Caki2 (cell line): ENCODE results near the gene FSD1. TPM values are rescaled to one million over a fixed set of nuclear protein-coding genes. Genes with fewer than 3 reads are reported as not detected.
A peak's percentile ranks its signal among the peaks of the same experiment; 100 is the strongest.

Source experiments
- DNase-seq: peaks from one replicate; pipeline ENCODE4 v3.0.0-alpha.2; 2015; ENCODE audit warnings: low read depth
- in situ Hi-C: cut with HindIII; loops from 2 replicates; pipeline ENCODE4 v1.10.0; 2016; ENCODE audit warnings: low sequenced_read_pairs, low pct_unique_long_range_greater_than_20kb, mixed read lengths
- total RNA-seq: library from RNA; depleted of rRNA; stranded (reverse); fragments of >200 nt; shearing (Covaris generic); gene quantifications from 2 replicates; pipeline ENCODE4 v1.2.3, GENCODE V29; 2014; ENCODE audit warnings: low replicate concordance; rRNA removed

The FSD1 gene
- total RNA-seq, 1 experiment from 2014 or later = 15.8 TPM

DNA sequence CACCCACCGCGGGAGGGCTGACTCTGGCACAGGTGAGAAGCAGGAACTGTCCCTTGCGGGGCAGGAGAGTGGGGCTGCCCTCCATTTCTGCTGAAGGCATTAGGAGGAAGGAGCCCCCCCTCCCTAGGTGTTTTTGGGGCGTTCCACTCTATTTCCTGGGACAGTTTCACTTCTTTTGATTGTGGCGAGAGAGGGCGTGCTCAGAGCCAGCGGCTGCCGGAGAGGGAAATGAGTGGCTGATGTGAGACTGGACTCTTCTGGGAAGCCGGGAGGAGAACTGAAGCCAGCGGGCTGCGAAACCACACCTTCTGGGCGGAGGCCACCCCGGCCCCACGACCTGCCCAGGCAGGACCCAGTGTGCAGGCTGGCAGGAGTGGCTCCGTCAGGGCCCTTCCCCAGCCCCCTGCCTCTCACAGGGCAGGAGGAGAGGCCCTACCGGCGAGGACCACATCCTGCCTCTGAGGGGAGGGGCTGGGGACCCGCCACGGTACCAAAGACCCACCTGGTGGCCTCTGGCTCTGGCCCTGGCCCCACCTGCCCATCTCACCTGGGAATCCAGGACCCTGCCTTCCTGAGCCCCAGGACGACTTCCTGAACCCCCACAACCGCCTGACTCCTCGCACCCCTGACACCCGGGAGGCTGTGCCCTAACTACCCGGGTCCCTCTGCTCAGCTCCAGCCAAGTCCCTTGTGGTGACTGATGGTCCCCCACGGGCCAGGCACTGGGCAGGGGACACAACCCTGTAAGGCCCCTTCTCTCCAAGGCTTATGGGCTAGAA lies 64.9 kb downstream of the FSD1 start:
- DNase-seq = peak; percentile 77
- in situ Hi-C loops = no loop called here

DNA sequence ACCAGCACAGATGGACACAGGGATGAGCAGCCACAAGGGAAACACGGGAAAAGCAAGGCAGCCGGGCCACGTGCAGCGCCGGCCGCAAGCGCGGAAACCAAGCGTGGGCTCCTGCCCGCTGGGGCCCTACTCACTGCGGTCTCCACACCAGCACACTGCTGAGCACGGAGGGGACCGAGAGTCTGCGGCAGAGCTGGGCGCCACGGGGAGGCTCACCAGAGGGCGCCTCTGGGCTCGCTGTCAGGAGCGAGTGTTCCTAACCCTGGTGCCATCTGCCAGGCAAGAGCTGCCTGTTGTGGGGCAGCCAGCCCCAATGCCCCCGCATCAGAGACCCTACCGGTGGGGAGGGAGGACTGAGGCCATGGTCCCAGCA lies 65.5 kb downstream of the FSD1 start:
- no peak for DNase-seq
- in situ Hi-C loops = no loop called here

GRCh38 chr19:4370418-4371041 lies 66.1 kb downstream of the FSD1 start:
- in situ Hi-C loops = no loop called here
- DNase-seq = no peak

GRCh38 chr19:4371247-4372164 lies 67.1 kb downstream of the FSD1 start:
- DNase-seq = no peak
- in situ Hi-C loops = no loop called here

DNA sequence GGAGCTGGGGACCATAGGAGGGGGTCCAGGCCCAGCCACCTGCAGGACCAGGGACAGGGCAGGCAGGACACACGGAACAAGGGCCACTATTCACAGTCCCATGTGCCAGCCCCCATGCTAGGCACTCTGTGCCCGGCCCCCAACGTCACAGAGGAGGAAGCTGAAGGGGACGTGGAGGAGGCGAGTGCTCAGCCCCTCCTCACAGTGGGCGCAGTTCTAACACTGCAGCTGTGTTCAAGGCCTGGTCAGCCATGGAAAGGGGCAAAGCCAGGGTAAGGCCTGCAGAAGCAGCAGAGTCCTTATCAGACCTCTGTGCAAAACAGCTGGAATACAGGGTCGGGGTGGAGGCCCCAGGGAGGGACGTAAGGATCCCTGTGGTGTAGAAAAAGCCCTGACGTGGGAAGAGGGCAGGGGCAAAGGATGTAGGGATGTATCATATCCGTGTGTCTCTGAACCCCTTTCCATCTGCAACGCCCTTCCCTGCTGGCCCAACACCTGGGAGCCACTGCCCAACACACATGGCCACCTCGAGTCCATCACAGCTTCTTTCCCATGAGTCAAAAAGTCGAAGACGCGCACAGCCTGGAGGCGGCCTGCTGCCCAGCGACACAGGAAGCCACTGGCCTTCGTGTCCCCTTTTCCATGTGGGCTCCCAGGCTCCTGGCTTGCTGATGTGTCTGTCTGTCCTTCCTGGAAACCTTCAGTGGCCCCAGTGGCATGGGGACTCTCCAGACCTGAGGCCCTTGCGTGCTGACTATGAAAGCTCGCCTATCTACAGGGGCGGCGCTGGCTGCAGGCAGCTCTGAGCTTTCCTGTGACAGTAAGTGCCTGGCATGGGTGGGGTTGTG lies 68.0 kb downstream of the FSD1 start:
- DNase-seq = no peak
- in situ Hi-C loops = no loop called here

DNA sequence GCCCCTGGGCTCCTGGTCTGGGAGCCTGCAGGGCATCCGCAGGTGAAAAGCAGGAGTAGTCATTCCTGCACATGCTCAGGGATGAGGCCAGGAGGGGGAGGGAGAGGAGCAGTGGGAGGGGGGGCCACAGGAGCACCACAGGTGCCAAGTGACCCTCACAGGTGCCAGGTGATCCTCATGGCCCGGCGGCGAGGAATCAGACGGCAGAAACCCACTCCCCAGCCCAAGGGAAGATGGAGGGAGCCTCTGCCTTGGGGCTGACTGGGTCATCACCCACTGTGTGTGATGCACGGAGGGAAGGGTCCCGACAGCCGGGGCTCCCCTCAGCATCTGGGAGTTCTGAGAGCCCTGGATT lies 68.6 kb downstream of the FSD1 start:
- DNase-seq = no peak
- in situ Hi-C loops = no loop called here

Other genes starting within 250 kb of the FSD1 start
- 12.7 and 19.6 TPM in 2 replicates for gene ZBTB7A, start 237.7 kb upstream of the FSD1 start, total RNA-seq
- 318 and 353 TPM in 2 replicates for gene MAP2K2, start 180.5 kb upstream of the FSD1 start, total RNA-seq
- gene CREB3L3, start 151.0 kb upstream of the FSD1 start, total RNA-seq = not detected in 2 replicates
- gene SIRT6, start 122.0 kb upstream of the FSD1 start, total RNA-seq = 27.2 and 28.8 TPM in 2 replicates
- gene ANKRD24, start 121.9 kb upstream of the FSD1 start, total RNA-seq = 0.64 and 1.9 TPM in 2 replicates
- 0.14 and 3.3 TPM in 2 replicates for gene EBI3, start 75.1 kb upstream of the FSD1 start, total RNA-seq
- gene YJU2, start 57.5 kb upstream of the FSD1 start, total RNA-seq = 42.0 and 46.9 TPM in 2 replicates
- not detected in 2 replicates for gene SHD, start 25.3 kb upstream of the FSD1 start, total RNA-seq
- not detected in 2 replicates for gene TMIGD2, start 2.2 kb upstream of the FSD1 start, total RNA-seq
- 7.6 and 25.1 TPM in 2 replicates for gene STAP2, start 34.2 kb downstream of the FSD1 start, total RNA-seq
- 36.5 and 57.5 TPM in 2 replicates for gene MPND, start 39.0 kb downstream of the FSD1 start, total RNA-seq
- 77.0 and 103 TPM in 2 replicates for gene SH3GL1, start 95.9 kb downstream of the FSD1 start, total RNA-seq
- gene CHAF1A, start 98.0 kb downstream of the FSD1 start, total RNA-seq = 45.4 and 61.0 TPM in 2 replicates
- gene UBXN6, start 153.2 kb downstream of the FSD1 start, total RNA-seq = 185 and 223 TPM in 2 replicates
- 68.4 and 71.6 TPM in 2 replicates for gene HDGFL2, start 167.7 kb downstream of the FSD1 start, total RNA-seq
- gene PLIN4, start 213.9 kb downstream of the FSD1 start, total RNA-seq = 0.24 TPM in 1 of 2 replicates, not detected in the other
- not detected in 2 replicates for gene PLIN5, start 230.6 kb downstream of the FSD1 start, total RNA-seq
- gene LRG1, start 235.4 kb downstream of the FSD1 start, total RNA-seq = not detected in 2 replicates